MCF 10A (cell line): ENCODE measurements around the gene KEAP1. TPM values are rescaled to one million over a fixed set of nuclear protein-coding genes. Genes with fewer than 3 reads are reported as not detected.

Experiments used
- BruUV-seq: library from RNA; stranded (reverse); fragments of 400-500 nt; replicated peaks from 2 replicates; lab custom pipeline; 2021; lab: Mats Ljungman, UMichigan
- CTCF ChIA-PET: fragments of 300-600 bp; sonication (Branson Sonifier 250); formaldehyde crosslinking; extraction: SDS; loops from one replicate; lab custom pipeline; 2021; ENCODE audit warnings: antibody characterized with exemption, inconsistent platforms; lab: Yijun Ruan, JAX
- POLR2A ChIA-PET: fragments of 300-600, 350-650 bp; sonication (Branson Sonifier 250); formaldehyde crosslinking; extraction: SDS; loops from one replicate; lab custom pipeline; 2020; ENCODE audit warnings: antibody characterized with exemption, inconsistent platforms; lab: Yijun Ruan, JAX
- DNase-seq: peaks from one replicate; pipeline ENCODE4 v3.0.0-alpha.2; 2018; ENCODE audit not compliant: unreplicated experiment
- H3K27ac Mint-ChIP-seq: one replicate; pipeline ENCODE4 v1.8.0; 2022; ENCODE audit warnings: mild to moderate bottlenecking, low read depth, mixed read lengths; ENCODE audit not compliant: unreplicated experiment
- H3K27me3 Mint-ChIP-seq: one replicate; pipeline ENCODE4 v1.8.0; 2022; ENCODE audit warnings: mixed read lengths; ENCODE audit not compliant: insufficient read depth, unreplicated experiment
- H3K36me3 Mint-ChIP-seq: one replicate; pipeline ENCODE4 v1.8.0; 2022; ENCODE audit warnings: mild to moderate bottlenecking, moderate library complexity, mixed read lengths; ENCODE audit not compliant: insufficient read depth, unreplicated experiment
- H3K4me1 Mint-ChIP-seq: one replicate; pipeline ENCODE4 v1.8.0; 2022; ENCODE audit warnings: mixed read lengths; ENCODE audit not compliant: insufficient read depth, unreplicated experiment
- H3K4me3 Mint-ChIP-seq: one replicate; pipeline ENCODE4 v1.8.0; 2022; ENCODE audit warnings: mild to moderate bottlenecking, moderate library complexity, mixed read lengths; ENCODE audit not compliant: unreplicated experiment
- H3K9me3 Mint-ChIP-seq: one replicate; pipeline ENCODE4 v1.8.0; 2022; ENCODE audit warnings: mixed read lengths; ENCODE audit not compliant: unreplicated experiment
- intact Hi-C: fragments of 100-400 bp; cut with micrococcal nuclease; formaldehyde crosslinking; loops from 2 replicates; pipeline ENCODE4 v1.14.1; 2022
- total RNA-seq: library from RNA; stranded (reverse); gene quantifications from 2 replicates; pipeline ENCODE4 v1.2.3, GENCODE V29; 2022
- TF ChIP-seq, protein P1 (sequence below): fragments of 200-600 bp; IDR thresholded peaks from one replicate; pipeline ENCODE4 v1.8.0; 2022; ENCODE audit warnings: antibody characterized with exemption, mild to moderate bottlenecking; ENCODE audit not compliant: unreplicated experiment

The KEAP1 gene
- total RNA-seq, 1 experiment from 2014 or later = 46.1 TPM

DNA sequence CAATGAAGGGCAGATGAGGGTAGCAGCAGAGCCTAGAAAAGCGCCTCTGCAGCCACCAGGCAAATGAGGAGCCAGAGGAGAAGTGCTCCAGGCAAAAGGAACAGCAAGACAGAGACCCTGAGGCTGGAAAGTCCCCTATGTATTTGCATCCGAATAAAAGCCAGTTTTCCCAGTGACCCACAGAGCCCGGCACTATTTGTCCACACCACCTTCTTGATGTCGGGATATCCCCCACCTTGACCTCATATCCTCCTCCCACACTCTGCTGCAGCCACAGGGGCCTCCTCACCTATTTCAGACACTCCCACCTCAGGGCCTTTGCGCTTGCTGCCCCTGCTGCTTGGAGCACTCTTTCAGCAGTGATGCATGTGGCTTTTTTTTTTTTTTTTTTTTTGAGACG is 47.2 kb upstream of the KEAP1 start:
- no TSS peak for BruUV-seq
- Mint-ChIP-seq H3K27ac (no peak overlapping the region), H3K36me3 (peaks cover 85% of the 10 kb centered on the region), H3K9me3 (no peaks in the 10 kb centered on the region), H3K4me3 (no peak overlapping the region), H3K27me3 (no peaks in the 10 kb centered on the region), H3K4me1 (no peaks in the 10 kb centered on the region)
- TF ChIP-seq, protein P1, sequence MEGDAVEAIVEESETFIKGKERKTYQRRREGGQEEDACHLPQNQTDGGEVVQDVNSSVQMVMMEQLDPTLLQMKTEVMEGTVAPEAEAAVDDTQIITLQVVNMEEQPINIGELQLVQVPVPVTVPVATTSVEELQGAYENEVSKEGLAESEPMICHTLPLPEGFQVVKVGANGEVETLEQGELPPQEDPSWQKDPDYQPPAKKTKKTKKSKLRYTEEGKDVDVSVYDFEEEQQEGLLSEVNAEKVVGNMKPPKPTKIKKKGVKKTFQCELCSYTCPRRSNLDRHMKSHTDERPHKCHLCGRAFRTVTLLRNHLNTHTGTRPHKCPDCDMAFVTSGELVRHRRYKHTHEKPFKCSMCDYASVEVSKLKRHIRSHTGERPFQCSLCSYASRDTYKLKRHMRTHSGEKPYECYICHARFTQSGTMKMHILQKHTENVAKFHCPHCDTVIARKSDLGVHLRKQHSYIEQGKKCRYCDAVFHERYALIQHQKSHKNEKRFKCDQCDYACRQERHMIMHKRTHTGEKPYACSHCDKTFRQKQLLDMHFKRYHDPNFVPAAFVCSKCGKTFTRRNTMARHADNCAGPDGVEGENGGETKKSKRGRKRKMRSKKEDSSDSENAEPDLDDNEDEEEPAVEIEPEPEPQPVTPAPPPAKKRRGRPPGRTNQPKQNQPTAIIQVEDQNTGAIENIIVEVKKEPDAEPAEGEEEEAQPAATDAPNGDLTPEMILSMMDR = no peak
- intact Hi-C loops = no loop called here
- DNase-seq = no peak
- ChIA-PET POLR2A (no interaction called here), CTCF (interaction anchor here (0.5 kb wide), 1 partner anchor 47 kb away, joined by 3 read pairs; no protein-coding TSS in a partner anchor)

DNA sequence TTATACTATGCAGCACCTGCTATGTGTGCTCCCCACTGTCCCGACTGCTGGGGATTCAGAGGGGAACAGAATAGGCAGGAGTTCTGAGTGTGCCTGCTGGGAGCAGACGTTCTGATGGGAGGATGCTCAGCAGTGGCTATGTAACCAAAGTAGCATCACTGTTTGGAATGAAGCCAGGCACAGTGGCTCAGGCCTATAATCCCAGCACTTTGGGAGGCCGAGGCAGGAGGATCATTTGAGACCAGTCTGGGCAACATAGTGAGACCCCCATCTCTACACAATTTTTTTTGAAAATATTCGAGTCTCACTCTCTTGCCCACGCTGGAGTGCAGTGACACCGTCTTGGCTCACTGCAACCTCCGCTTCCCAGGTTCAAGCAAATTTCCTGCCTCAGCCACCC is 46.6 kb upstream of the KEAP1 start:
- intact Hi-C loops = no loop called here
- H3K4me3 Mint-ChIP-seq = no peak overlapping the region
- ChIA-PET CTCF (no interaction called here), POLR2A (no interaction called here)
- no peaks in the 10 kb centered on the region for H3K9me3 Mint-ChIP-seq
- TF ChIP-seq, protein P1 = no peak
- no peak for DNase-seq
- no peaks in the 10 kb centered on the region for H3K27me3 Mint-ChIP-seq
- H3K36me3 Mint-ChIP-seq = peaks cover 84% of the 10 kb centered on the region
- no peak overlapping the region for H3K27ac Mint-ChIP-seq
- BruUV-seq = no TSS peak
- H3K4me1 Mint-ChIP-seq = peaks cover 6% of the 10 kb centered on the region

DNA sequence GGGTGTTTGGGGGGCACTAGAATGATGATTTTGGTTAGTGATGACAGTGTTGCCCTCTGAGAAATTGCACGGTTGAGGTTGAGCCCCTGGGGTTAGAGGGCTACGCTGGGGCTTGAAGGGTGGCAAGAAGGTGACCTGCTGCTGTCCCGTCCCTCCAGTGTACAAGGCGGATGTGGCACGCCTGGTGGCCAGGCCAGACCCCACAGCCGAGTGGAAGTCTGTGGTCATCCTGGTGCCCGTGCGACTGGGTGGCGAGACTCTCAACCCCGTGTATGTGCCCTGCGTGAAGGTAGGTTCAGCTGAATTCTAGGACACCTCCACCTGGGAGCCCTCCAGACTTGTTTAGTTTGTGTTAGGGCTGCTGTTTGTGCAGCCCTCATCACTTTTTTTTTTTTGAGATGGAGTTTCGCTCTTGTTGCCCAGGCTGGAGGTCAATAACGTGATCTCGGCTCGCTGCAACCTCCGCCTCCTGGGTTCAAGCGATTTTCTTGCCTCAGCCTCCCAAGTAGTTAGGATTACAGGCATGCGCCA is 45.7 kb upstream of the KEAP1 start:
- peaks cover 6% of the 10 kb centered on the region for H3K4me1 Mint-ChIP-seq
- intact Hi-C loops = no loop called here
- H3K9me3 Mint-ChIP-seq = no peaks in the 10 kb centered on the region
- CTCF ChIA-PET = no interaction called here
- no peak overlapping the region for H3K27ac Mint-ChIP-seq
- TF ChIP-seq, protein P1 = no peak
- BruUV-seq = no TSS peak
- no peak for DNase-seq
- H3K4me3 Mint-ChIP-seq = no peak overlapping the region
- peaks cover 75% of the 10 kb centered on the region for H3K36me3 Mint-ChIP-seq
- POLR2A ChIA-PET = interaction anchor here (1.7 kb wide), 1 partner anchor 13 kb away, joined by 5 read pairs; no protein-coding TSS in a partner anchor
- no peaks in the 10 kb centered on the region for H3K27me3 Mint-ChIP-seq

DNA sequence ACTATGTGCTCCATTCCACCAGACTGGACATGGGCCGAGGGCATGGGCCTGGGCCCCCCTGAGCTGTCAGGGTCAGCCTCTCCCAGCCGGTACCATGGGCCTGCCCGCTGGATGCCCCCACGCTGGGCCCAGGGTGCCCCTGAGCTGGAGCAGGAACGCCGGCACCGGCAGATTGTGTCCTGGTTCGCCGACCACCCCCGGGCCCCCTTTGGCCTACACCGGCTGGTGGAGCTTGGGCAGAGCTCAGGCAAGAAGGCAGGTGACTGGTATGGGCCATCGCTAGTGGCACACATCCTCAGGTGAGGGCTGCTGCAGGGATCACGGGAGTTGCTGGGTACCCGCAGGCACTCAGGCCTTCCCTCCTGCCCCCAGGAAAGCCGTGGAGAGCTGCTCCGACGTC is 43.7 kb upstream of the KEAP1 start:
- Mint-ChIP-seq H3K4me1 (peaks cover 6% of the 10 kb centered on the region), H3K4me3 (no peak overlapping the region), H3K27me3 (no peaks in the 10 kb centered on the region), H3K36me3 (peaks cover 55% of the 10 kb centered on the region), H3K27ac (no peak overlapping the region), H3K9me3 (no peaks in the 10 kb centered on the region)
- TF ChIP-seq, protein P1 = no peak
- intact Hi-C loops = no loop called here
- DNase-seq = no peak
- no TSS peak for BruUV-seq
- ChIA-PET POLR2A (interaction anchor here (0.6 kb wide), 1 partner anchor 12 kb away, joined by 3 read pairs; no protein-coding TSS in a partner anchor), CTCF (interaction anchor here (0.7 to 1.1 kb wide), 4 partner anchors 9 to 138 kb away, joined by 3 read pairs; no protein-coding TSS in a partner anchor)
